HFFc6 (cell line): Measurements from ENCODE around the gene SNU13. TPM values are rescaled to one million over a fixed set of nuclear protein-coding genes. Genes with fewer than 3 reads are reported as not detected.
A peak's percentile ranks its signal among the peaks of the same experiment; 100 is the strongest.
"Not testable (repeated sequence)": the region's sequence is repeated elsewhere in the genome, so short reads cannot be mapped to it uniquely, and the experiment has no call there.

Experiments used
- DNase-seq: peaks from one replicate; pipeline ENCODE4 v3.0.0-alpha.2; 2018
- H3K27ac Mint-ChIP-seq: 2 replicates; pipeline ENCODE4 v1.8.0; 2020; ENCODE audit warnings: mild to moderate bottlenecking, mixed read lengths
- H3K27me3 Mint-ChIP-seq: 2 replicates; pipeline ENCODE4 v1.8.0; 2021; ENCODE audit warnings: mild to moderate bottlenecking, moderate library complexity, mixed read lengths; ENCODE audit not compliant: insufficient read depth
- H3K36me3 Mint-ChIP-seq: 2 replicates; pipeline ENCODE4 v1.8.0; 2021; ENCODE audit warnings: low read depth, mixed read lengths
- H3K4me1 Mint-ChIP-seq: 2 replicates; pipeline ENCODE4 v1.8.0; 2020; ENCODE audit warnings: low read depth, mixed read lengths
- H3K4me3 Mint-ChIP-seq: 2 replicates; pipeline ENCODE4 v1.8.0; 2020; ENCODE audit warnings: mild to moderate bottlenecking, moderate library complexity, mixed read lengths
- H3K9me3 Mint-ChIP-seq: 2 replicates; pipeline ENCODE4 v1.8.0; 2020; ENCODE audit warnings: mild to moderate bottlenecking, mixed read lengths
- total RNA-seq, 6 experiments: library from RNA; stranded (reverse); fragmentation: NEBNext Ultra II Directional; extraction: Animal tissue kit (Norgen Biotek cat#: 25700); gene quantifications; 2 replicates in 1 of 6; 3 replicates in 5 of 6; pipeline ENCODE4 v1.2.3, GENCODE V29; 2021
- TF ChIP-seq, protein P1 (sequence below): fragments of 200-600 bp; sonication (generic); IDR thresholded peaks from 2 replicates; pipeline ENCODE4 v1.5.0; 2021; ENCODE audit warnings: antibody characterized with exemption, mild to moderate bottlenecking

Gene SNU13
- total RNA-seq, 6 experiments from 2014 or later, result 208 to 263 (median 234) TPM

DNA sequence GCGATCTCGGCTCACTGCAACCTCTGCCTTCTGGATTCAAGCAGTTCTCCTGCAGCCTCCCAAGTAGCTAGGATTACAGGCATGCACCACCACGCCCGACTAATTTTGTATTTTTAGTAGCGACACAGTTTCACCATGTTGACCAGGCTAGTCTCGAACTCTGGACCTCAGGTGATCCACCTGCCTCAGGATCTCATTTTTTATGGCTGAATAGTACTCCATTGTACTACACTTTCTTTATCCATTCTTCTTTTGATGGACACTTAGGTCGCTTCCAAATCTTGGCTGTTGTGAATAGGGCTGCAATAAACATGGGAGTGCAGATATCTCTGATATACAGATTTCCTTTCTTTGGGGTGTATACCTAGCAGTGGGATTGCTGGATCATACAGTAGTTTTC, 46.8 kb downstream of the SNU13 start:
- H3K9me3 Mint-ChIP-seq, result no peaks in the 10 kb centered on the region
- peaks cover 37% of the 10 kb centered on the region for H3K36me3 Mint-ChIP-seq
- peak overlapping the region; percentile 55; the same call in 1 of the 2 replicates for H3K27ac Mint-ChIP-seq
- H3K27me3 Mint-ChIP-seq, result peaks cover 1% of the 10 kb centered on the region; the same call in 1 of the 2 replicates
- TF ChIP-seq, protein P1, sequence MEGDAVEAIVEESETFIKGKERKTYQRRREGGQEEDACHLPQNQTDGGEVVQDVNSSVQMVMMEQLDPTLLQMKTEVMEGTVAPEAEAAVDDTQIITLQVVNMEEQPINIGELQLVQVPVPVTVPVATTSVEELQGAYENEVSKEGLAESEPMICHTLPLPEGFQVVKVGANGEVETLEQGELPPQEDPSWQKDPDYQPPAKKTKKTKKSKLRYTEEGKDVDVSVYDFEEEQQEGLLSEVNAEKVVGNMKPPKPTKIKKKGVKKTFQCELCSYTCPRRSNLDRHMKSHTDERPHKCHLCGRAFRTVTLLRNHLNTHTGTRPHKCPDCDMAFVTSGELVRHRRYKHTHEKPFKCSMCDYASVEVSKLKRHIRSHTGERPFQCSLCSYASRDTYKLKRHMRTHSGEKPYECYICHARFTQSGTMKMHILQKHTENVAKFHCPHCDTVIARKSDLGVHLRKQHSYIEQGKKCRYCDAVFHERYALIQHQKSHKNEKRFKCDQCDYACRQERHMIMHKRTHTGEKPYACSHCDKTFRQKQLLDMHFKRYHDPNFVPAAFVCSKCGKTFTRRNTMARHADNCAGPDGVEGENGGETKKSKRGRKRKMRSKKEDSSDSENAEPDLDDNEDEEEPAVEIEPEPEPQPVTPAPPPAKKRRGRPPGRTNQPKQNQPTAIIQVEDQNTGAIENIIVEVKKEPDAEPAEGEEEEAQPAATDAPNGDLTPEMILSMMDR, result no peak
- no peak for DNase-seq
- H3K4me3 Mint-ChIP-seq, result no peak overlapping the region
- H3K4me1 Mint-ChIP-seq, result peaks cover 16% of the 10 kb centered on the region

DNA sequence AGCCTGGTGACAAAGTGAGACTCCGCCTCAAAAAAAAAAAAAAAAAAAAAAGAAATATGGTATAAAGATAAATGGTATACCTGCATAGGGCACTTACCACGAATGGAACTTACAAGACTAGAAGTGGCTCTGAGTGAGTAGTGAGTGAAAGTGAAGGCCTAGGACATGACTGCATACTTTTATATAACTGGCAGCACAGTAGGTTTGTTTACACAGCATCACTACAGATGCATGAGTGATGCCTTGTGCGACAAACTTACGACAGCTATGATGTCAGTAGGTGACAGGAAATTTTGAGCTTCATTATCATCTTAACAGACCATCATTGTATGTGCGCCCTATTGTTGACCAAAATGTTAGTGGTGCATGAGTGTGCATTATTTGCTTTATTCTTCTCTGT, 49.9 kb downstream of the SNU13 start:
- Mint-ChIP-seq H3K27me3 (peaks cover 1% of the 10 kb centered on the region; the same call in 1 of the 2 replicates), H3K36me3 (peaks cover 47% of the 10 kb centered on the region), H3K27ac (0 out of 2 replicates have a peak overlapping the region, but pooled peaks have one; percentile 20), H3K9me3 (no peaks in the 10 kb centered on the region), H3K4me1 (peaks cover 33% of the 10 kb centered on the region), H3K4me3 (no peak overlapping the region)
- no peak for DNase-seq
- TF ChIP-seq, protein P1, result no peak

DNA sequence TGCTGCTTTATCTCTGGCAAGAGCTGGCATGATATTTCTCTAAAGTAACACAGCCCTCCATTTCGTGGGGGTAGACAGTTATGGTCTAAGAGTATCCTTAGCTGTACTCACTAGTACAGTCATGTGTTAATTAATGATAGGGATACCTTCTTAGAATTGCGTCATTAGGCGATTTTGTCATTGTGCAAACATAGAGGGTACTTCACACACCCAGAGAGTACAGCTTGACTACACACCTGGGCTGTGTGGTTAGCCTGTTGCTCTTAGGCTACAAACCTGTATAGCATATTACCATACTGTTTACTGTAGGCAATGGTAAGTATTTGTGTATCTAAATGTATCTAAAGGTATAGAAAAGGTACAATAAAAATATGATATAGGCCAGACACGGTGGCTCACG, 50.5 kb downstream of the SNU13 start:
- TF ChIP-seq, protein P1, result no peak
- peaks cover 47% of the 10 kb centered on the region for H3K36me3 Mint-ChIP-seq
- no peaks in the 10 kb centered on the region for H3K9me3 Mint-ChIP-seq
- peaks cover 1% of the 10 kb centered on the region; the same call in 1 of the 2 replicates for H3K27me3 Mint-ChIP-seq
- H3K4me3 Mint-ChIP-seq, result no peak overlapping the region
- H3K27ac Mint-ChIP-seq, result no peak overlapping the region
- DNase-seq, result no peak
- H3K4me1 Mint-ChIP-seq, result peaks cover 33% of the 10 kb centered on the region

DNA sequence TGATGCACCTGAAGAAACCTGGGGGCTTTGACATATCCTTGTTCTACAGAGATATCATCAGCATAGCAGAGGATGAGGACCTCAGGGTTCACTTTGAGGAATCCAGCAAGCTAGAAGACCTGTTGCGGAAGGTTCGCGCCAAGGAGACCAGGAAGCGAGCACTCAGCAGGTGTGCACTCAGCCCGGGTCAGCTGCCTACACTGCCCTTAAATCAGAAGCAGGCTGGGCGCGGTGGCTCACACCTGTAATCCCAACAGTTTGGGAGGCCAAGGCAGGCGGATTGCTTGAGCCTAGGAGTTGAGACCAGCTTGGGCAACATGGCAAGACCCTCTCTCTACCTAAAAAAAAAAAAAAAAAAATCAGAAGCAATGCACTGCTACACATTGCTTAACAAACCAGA, 51.0 kb downstream of the SNU13 start:
- not testable (repeated sequence) for H3K9me3 Mint-ChIP-seq, H3K4me3 Mint-ChIP-seq, DNase-seq, H3K27me3 Mint-ChIP-seq, H3K27ac Mint-ChIP-seq
- peaks cover 43% of the 10 kb centered on the region for H3K36me3 Mint-ChIP-seq
- H3K4me1 Mint-ChIP-seq, result peaks cover 29% of the 10 kb centered on the region

DNA sequence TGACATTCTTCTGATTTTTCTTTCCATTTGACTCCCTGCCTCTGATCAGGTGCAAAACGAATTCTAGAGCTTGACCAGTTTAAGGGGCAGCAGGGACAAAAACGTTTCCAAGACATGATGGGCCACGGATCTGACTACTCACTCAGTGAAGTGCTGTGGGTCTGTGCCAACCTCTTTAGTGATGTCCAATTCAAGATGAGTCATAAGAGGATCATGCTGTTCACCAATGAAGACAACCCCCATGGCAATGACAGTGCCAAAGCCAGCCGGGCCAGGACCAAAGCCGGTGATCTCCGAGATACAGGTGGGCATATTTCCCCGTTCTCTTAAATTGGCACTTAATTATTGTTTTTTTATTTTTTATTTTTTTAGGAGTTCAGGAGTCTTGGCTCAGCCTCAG, 52.2 kb downstream of the SNU13 start:
- Mint-ChIP-seq H3K4me3 (no peak overlapping the region), H3K27ac (peak overlapping the region; percentile 67), H3K9me3 (no peaks in the 10 kb centered on the region), H3K36me3 (peaks cover 31% of the 10 kb centered on the region), H3K4me1 (peaks cover 18% of the 10 kb centered on the region), H3K27me3 (no peaks in the 10 kb centered on the region)
- TF ChIP-seq, protein P1, result no peak
- peak; percentile 50 for DNase-seq

DNA sequence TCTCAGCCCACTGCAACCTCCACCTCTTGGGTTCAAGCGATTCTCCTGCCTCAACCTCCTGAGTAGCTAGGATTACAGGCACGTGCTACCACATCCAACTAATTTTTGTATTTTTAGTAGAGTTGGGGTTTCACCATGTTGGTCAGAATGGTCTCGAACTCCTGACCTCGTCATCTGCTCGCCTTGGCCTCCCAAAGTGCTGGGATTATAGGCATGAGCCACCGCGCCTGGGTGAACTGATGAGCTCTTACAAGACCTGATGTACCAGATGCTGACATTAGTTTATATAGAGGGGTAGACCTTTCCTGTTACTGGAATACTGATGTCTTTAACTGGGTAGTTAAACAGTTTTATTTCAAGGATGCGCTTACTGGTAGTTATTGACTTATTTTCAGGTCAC, 54.1 kb downstream of the SNU13 start:
- H3K27me3 Mint-ChIP-seq, H3K9me3 Mint-ChIP-seq, DNase-seq, H3K4me3 Mint-ChIP-seq, H3K27ac Mint-ChIP-seq: not testable (repeated sequence)
- Mint-ChIP-seq H3K36me3 (peaks cover 23% of the 10 kb centered on the region), H3K4me1 (peaks cover 17% of the 10 kb centered on the region)

DNA sequence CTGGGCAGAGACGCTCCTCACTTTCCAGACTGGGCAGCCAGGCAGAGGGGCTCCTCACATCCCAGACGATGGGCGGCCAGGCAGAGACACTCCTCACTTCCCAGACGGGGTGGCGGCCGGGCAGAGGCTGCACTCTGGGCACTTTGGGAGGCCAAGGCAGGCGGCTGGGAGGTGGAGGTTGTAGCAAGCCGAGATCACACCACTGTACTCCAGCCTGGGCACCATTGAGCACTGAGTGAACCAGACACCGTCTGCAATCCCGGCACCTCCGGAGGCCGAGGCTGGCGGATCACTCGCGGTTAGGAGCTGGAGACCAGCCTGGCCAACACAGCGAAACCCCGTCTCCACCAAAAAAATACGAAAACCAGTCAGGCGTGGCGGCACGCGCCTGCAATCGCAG, 57.1 kb downstream of the SNU13 start:
- not testable (repeated sequence) for H3K9me3 Mint-ChIP-seq, DNase-seq, H3K27me3 Mint-ChIP-seq, H3K27ac Mint-ChIP-seq, H3K4me3 Mint-ChIP-seq
- Mint-ChIP-seq H3K36me3 (peaks cover 40% of the 10 kb centered on the region), H3K4me1 (peaks cover 17% of the 10 kb centered on the region)

DNA sequence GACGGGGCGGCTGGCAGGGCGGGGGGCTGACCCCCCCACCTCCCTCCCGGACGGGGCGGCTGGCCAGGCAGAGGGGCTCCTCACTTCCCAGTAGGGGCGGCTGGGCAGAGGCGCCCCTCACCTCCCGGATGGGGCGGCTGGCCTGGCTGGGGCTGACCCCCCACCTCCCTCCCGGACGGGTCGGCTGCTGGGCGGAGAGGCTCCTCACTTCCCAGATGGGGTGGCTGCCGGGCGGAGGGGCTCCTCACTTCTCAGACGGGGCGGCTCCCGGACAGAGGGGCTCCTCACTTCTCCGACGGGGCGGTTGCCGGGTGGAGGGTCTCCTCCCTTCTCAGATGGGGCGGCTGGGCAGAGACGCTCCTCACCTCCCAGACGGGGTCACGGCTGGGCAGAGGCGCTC, 57.6 kb downstream of the SNU13 start:
- H3K27me3 Mint-ChIP-seq, DNase-seq, H3K4me3 Mint-ChIP-seq, H3K9me3 Mint-ChIP-seq, H3K27ac Mint-ChIP-seq: not testable (repeated sequence)
- H3K4me1 Mint-ChIP-seq, result peaks cover 12% of the 10 kb centered on the region
- peaks cover 35% of the 10 kb centered on the region for H3K36me3 Mint-ChIP-seq
